ENCODE results near the gene VIPR1. TPM values are rescaled to one million over a fixed set of nuclear protein-coding genes. Genes with fewer than 3 reads are reported as not detected.

The VIPR1 gene
- total and polyA plus RNA-seq, 8 donors = 2.2 to 170 (median 10.1) TPM

- intact Hi-C loops (cut with DNase I; ENCODE audit: low total_unique reads) = no loop called here
- no peak for TF ChIP-seq POLR2AphosphoS5 (IDR thresholded peaks at IDR 0.05)
- TF ChIP-seq EP300 (IDR thresholded peaks at IDR 0.05) = no peak
- no peak for TF ChIP-seq POLR2A (IDR thresholded peaks at IDR 0.05)
- TF ChIP-seq, protein P1, sequence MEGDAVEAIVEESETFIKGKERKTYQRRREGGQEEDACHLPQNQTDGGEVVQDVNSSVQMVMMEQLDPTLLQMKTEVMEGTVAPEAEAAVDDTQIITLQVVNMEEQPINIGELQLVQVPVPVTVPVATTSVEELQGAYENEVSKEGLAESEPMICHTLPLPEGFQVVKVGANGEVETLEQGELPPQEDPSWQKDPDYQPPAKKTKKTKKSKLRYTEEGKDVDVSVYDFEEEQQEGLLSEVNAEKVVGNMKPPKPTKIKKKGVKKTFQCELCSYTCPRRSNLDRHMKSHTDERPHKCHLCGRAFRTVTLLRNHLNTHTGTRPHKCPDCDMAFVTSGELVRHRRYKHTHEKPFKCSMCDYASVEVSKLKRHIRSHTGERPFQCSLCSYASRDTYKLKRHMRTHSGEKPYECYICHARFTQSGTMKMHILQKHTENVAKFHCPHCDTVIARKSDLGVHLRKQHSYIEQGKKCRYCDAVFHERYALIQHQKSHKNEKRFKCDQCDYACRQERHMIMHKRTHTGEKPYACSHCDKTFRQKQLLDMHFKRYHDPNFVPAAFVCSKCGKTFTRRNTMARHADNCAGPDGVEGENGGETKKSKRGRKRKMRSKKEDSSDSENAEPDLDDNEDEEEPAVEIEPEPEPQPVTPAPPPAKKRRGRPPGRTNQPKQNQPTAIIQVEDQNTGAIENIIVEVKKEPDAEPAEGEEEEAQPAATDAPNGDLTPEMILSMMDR (IDR thresholded peaks at IDR 0.05) = no peak
- Histone ChIP-seq H3K27me3 (no peaks in the 10 kb centered on the region), H3K27ac (peak overlapping the region; percentile 90 to 96 (median 92)), H3K9me3 (no peaks in the 10 kb centered on the region), H3K4me3 (peak overlapping the region; percentile 80 to 91 (median 84)), H3K4me1 (peaks cover 13 to 41% (median 27%) of the 10 kb centered on the region in 4 donors), H3K36me3 (peaks cover 0 to 3% (median 0%) of the 10 kb centered on the region in 4 donors)
- no peak for DNase-seq
- WGBS, 5 donors = 0 to 5% (median 3%) methylated on average over 3 of the region's 3 CpGs
These were observed 80.1 kb downstream of the VIPR1 start for GRCh38 chr3:42582474-42583070.

Small RNAs within 50 kb of the gene (small RNA-seq; reads per million reads assigned to genes)
- 0 reads per million in 4 donors for gene AC092047.1

Other genes with a start within 250 kb of the VIPR1 start
- gene CCK, start 236.5 kb upstream of the VIPR1 start, total RNA-seq = 10 to 100 TPM in 1 of 5 donors, 1 to 10 TPM in 1, not detected in 3; 1.5 to 68.3 TPM
- under 1 TPM in 1 of 3 donors, not detected in 2; 0.87 TPM for gene CCK, start 236.5 kb upstream of the VIPR1 start, polyA plus RNA-seq
- not detected for gene LYZL4, start 92.0 kb upstream of the VIPR1 start, total RNA-seq
- not detected for gene LYZL4, start 92.0 kb upstream of the VIPR1 start, polyA plus RNA-seq
- gene SEC22C, start 79.3 kb downstream of the VIPR1 start, total RNA-seq = 10 to 100 TPM in 4 of 5 donors, 1 to 10 TPM in 1; 9.8 to 64.3 (median 32.7) TPM
- 10 to 100 TPM; 15.5 to 31.5 (median 26.3) TPM for gene SEC22C, start 79.3 kb downstream of the VIPR1 start, polyA plus RNA-seq
- gene SS18L2, start 88.2 kb downstream of the VIPR1 start, total RNA-seq = 10 to 100 TPM in 4 of 5 donors, 1 to 10 TPM in 1; 8.0 to 34.4 (median 27.7) TPM
- gene SS18L2, start 88.2 kb downstream of the VIPR1 start, polyA plus RNA-seq = 10 to 100 TPM; 31.9 to 59.7 (median 49.6) TPM
- 100 to 1,000 TPM in 4 of 5 donors, 10 to 100 TPM in 1; 76.5 to 488 (median 141) TPM for gene NKTR, start 98.0 kb downstream of the VIPR1 start, total RNA-seq
- gene NKTR, start 98.0 kb downstream of the VIPR1 start, polyA plus RNA-seq = 10 to 100 TPM in 1 of 3 donors, 1 to 10 TPM in 2; 3.8 to 20.0 (median 6.4) TPM
- gene ZBTB47, start 151.1 kb downstream of the VIPR1 start, total RNA-seq = 10 to 100 TPM; 10.1 to 40.3 (median 19.6) TPM
- gene ZBTB47, start 151.1 kb downstream of the VIPR1 start, polyA plus RNA-seq = 10 to 100 TPM; 10.4 to 40.0 (median 32.1) TPM
- under 1 TPM in 1 of 5 donors, not detected in 4; 0.18 TPM for gene KLHL40, start 182.9 kb downstream of the VIPR1 start, total RNA-seq
- gene KLHL40, start 182.9 kb downstream of the VIPR1 start, polyA plus RNA-seq = 1 to 10 TPM in 1 of 3 donors, under 1 TPM in 1, not detected in 1; 0.05 to 2.0 TPM
- not detected for gene HHATL, start 200.2 kb downstream of the VIPR1 start, total RNA-seq
- 1 to 10 TPM in 1 of 3 donors, under 1 TPM in 2; 0.81 to 6.9 (median 0.90) TPM for gene HHATL, start 200.2 kb downstream of the VIPR1 start, polyA plus RNA-seq